HepG2 (cell line): ENCODE data around the gene RPRML. TPM values are rescaled to one million over a fixed set of nuclear protein-coding genes. Genes with fewer than 3 reads are reported as not detected.
A peak's percentile ranks its signal among the peaks of the same experiment; 100 is the strongest.
"Not testable (repeated sequence)": the region's sequence is repeated elsewhere in the genome, so short reads cannot be mapped to it uniquely, and the experiment has no call there.

ENCODE experiments used
- ATAC-seq: fragments of 200-7000 bp; cut with Tn5 transposase; 3 replicates; pipeline ENCODE4 v1.9.1; 2020; ENCODE audit warnings: mild to moderate bottlenecking, moderate library complexity
- BruUV-seq: library from RNA; stranded (reverse); fragments of 400-500 nt; replicated peaks from 2 replicates; lab custom pipeline; 2021; lab: Mats Ljungman, UMichigan
- CTCF ChIA-PET: fragments of 300-600 bp; formaldehyde crosslinking; extraction: SDS; loops from one replicate; lab custom pipeline; 2021; ENCODE audit warnings: low total read pairs, inconsistent platforms, low intra/inter-chr PET ratio; lab: Yijun Ruan, JAX
- POLR2A ChIA-PET: fragments of 350-600 bp; sonication (Branson Sonifier 250); formaldehyde crosslinking; loops from one replicate; lab custom pipeline; 2020; ENCODE audit warnings: antibody characterized with exemption, inconsistent platforms; lab: Yijun Ruan, JAX
- DNase-seq: peaks from one replicate; pipeline ENCODE4 v3.0.0-alpha.2; 2015; ENCODE audit warnings: low spot score
- FAIRE-seq: peaks from 3 replicates; lab custom pipeline; 2011; peaks lifted over from hg19 to GRCh38; lab: Jason Lieb, UNC
- H2AFZ ChIP-seq: one replicate; pipeline ENCODE4 v1.6.1; 2011; ENCODE audit warnings: low read length, inconsistent platforms
- H3K27ac ChIP-seq: fragments of 300-600 bp; 3 replicates; pipeline ENCODE4 v1.8.0; 2011; ENCODE audit warnings: mixed run types, mild to moderate bottlenecking, mixed read lengths, low read length, inconsistent platforms; ENCODE audit not compliant: insufficient read depth; ENCODE audit errors: extremely low read length
- H3K27me3 ChIP-seq, 2 experiments: fragments of 200-600 bp in 1 of 2; 2 replicates in 1 of 2; 3 replicates in 1 of 2; pipeline versions ENCODE4 v1.6.0 to v1.8.0; 2011; ENCODE audit warnings: low read length in 2 of 2, mild to moderate bottlenecking in 2 of 2, moderate library complexity in 2 of 2, inconsistent platforms in 1 of 2; ENCODE audit not compliant: insufficient read depth in 2 of 2, control insufficient read depth in 1 of 2
- H3K36me3 ChIP-seq, 2 experiments: fragments of 200-600 bp in 1 of 2; replicated peaks in 1 of 2; 2 replicates in 1 of 2; 3 replicates in 1 of 2; pipeline versions ENCODE4 v1.5.1 to v1.8.0; 2011; ENCODE audit warnings: low read length in 2 of 2, inconsistent platforms in 1 of 2; ENCODE audit not compliant: insufficient read depth in 2 of 2, control insufficient read depth in 1 of 2
- H3K4me1 ChIP-seq: 2 replicates; pipeline ENCODE4 v1.5.1; 2012; ENCODE audit warnings: low read length, inconsistent platforms; ENCODE audit not compliant: insufficient read depth
- H3K4me2 ChIP-seq: 2 replicates; pipeline ENCODE4 v1.6.0; 2011; ENCODE audit warnings: low read depth, low read length, inconsistent platforms
- H3K4me3 ChIP-seq, 3 experiments: fragments of 200-600 bp in 1 of 3; sonication (generic), shearing (Covaris generic) in 1 of 3; replicated peaks in 1 of 3; 2 replicates each; pipeline ENCODE4 v1.5.1; 2011 to 2016; ENCODE audit warnings: low read length in 3 of 3, inconsistent platforms in 2 of 3, low read depth in 2 of 3, mild to moderate bottlenecking in 2 of 3, control low read depth in 1 of 3, mixed read lengths in 1 of 3; ENCODE audit not compliant: insufficient read depth in 1 of 3
- H3K79me2 ChIP-seq: one replicate; pipeline ENCODE4 v1.6.1; 2011; ENCODE audit warnings: low read length, inconsistent platforms; ENCODE audit not compliant: insufficient read depth
- H3K9ac ChIP-seq: 2 replicates; pipeline ENCODE4 v1.6.0; 2011; ENCODE audit warnings: mild to moderate bottlenecking, low read depth, low read length, inconsistent platforms; ENCODE audit not compliant: insufficient read depth
- H3K9me3 ChIP-seq: 2 replicates; pipeline ENCODE4 v1.5.1; 2012; ENCODE audit warnings: mild to moderate bottlenecking, low read length
- H4K20me1 ChIP-seq: 2 replicates; pipeline ENCODE4 v1.6.0; 2011; ENCODE audit warnings: inconsistent platforms, mild to moderate bottlenecking, low read length, moderate library complexity; ENCODE audit not compliant: insufficient read depth
- MTF2 ChIP-seq: sonication (generic); formaldehyde crosslinking; IDR thresholded peaks from 2 replicates; pipeline ENCODE4 v1.5.0; 2020; ENCODE audit warnings: missing genetic modification reagents, borderline replicate concordance
- ZNF7 ChIP-seq: IDR thresholded peaks from 2 replicates; pipeline ENCODE4 v1.6.1; 2016; ENCODE audit warnings: missing biosample characterization, missing genetic modification reagents
- ZNF724P ChIP-seq: sonication (generic); formaldehyde crosslinking; IDR thresholded peaks from 2 replicates; pipeline ENCODE4 v1.8.0; 2022; ENCODE audit warnings: missing genetic modification reagents, borderline replicate concordance
- ZNF746 ChIP-seq: sonication (generic); formaldehyde crosslinking; IDR thresholded peaks from 2 replicates; pipeline ENCODE4 v1.8.0; 2022; ENCODE audit warnings: mild to moderate bottlenecking, missing genetic modification reagents
- WGBS: methylation state at CpG from one replicate; pipeline ENCODE4 v1.1.6; 2017; ENCODE audit warnings: low lambda C conversion rate; 5-methylcytosine and 5-hydroxymethylcytosine counted together
- in situ Hi-C: cut with HindIII; loops from 2 replicates; pipeline ENCODE4 v1.10.0; 2017; ENCODE audit warnings: low pct_unique_long_range_greater_than_20kb; ENCODE audit not compliant: extremely low pct_ligation_motif_present
- intact Hi-C: fragments of 100-400 bp; cut with micrococcal nuclease; formaldehyde crosslinking; loops from one replicate; pipeline ENCODE4 v1.10.0; 2022; ENCODE audit not compliant: unreplicated experiment
- polyA plus RNA-seq, 8 experiments: library from polyadenylated mRNA; depleted of rRNA in 3 of 8; stranded (reverse) in 7 of 8; unstranded in 1 of 8; fragments of >200 nt; fragmentation: Illumina TruSeq in 4 of 8; extraction: Trizol in 4 of 8; gene quantifications; 2 replicates each; pipeline versions ENCODE4 v1.2.1 to v1.2.3, GENCODE V29; 2011 to 2016; ENCODE audit warnings: low read depth in 4 of 8, missing spikeins in 1 of 8, mixed read lengths in 1 of 8; ENCODE audit not compliant: insufficient read depth in 1 of 8
- total RNA-seq, 5 experiments: library from RNA; depleted of rRNA; stranded (reverse); fragments of >200 nt; fragmentation: Illumina TruSeq; extraction: Trizol; gene quantifications; 2 replicates each; pipeline ENCODE4 v1.2.3, GENCODE V29; 2016; ENCODE audit warnings: low read depth in 1 of 5

RPRML gene
- total and polyA plus RNA-seq, 2 of the 13 experiments (the other 11 are each of a cell fraction or from before 2014, with no cell fraction given), result not detected

- Histone ChIP-seq H3K27ac (no peak overlapping the region), H3K9me3 (no peaks in the 10 kb centered on the region), H3K4me1 (no peaks in the 10 kb centered on the region), H3K36me3 (peaks cover 5 to 7% of the 10 kb centered on the region in 2 experiments; a peak in 4 of 5 replicates), H3K79me2 (no peaks in the 10 kb centered on the region), H2AFZ (no peak overlapping the region), H3K4me3 (no peak overlapping the region), H3K27me3 (no peaks in the 10 kb centered on the region), H3K4me2 (no peak overlapping the region), H3K9ac (no peak overlapping the region), H4K20me1 (no peaks in the 10 kb centered on the region; the same call in 1 of the 2 replicates)
- POLR2A ChIA-PET, result interaction anchor here (1.1 kb wide), 1 partner anchor 17 kb away, joined by 4 read pairs; no protein-coding TSS in a partner anchor
- in situ Hi-C loops, result no loop called here
- intact Hi-C loops, result no loop called here
- CTCF ChIA-PET, result no interaction called here
- TF ChIP-seq MTF2 (CRISPR knock-in tag), result no peak
- peak; percentile 94 for TF ChIP-seq ZNF7 (CRISPR knock-in tag)
- TF ChIP-seq ZNF746 (CRISPR knock-in tag), result no peak
- DNase-seq (no peak), FAIRE-seq (no peak), ATAC-seq (no peak)
- 45% methylated on average over 2 of the region's 2 CpGs for WGBS
- BruUV-seq, result TSS peak; percentile 6
Measured at GRCh38 chr17:46960152-46960551, 18.9 kb downstream of the RPRML start.

GRCh38 chr17:46958041-46958591 lies 20.9 kb downstream of the RPRML start:
- intact Hi-C loops (no loop called here), in situ Hi-C loops (no loop called here)

GRCh38 chr17:46953191-46953590 lies 25.9 kb downstream of the RPRML start:
- H3K4me1 ChIP-seq, H3K9ac ChIP-seq, DNase-seq, H3K27ac ChIP-seq, H3K9me3 ChIP-seq, ATAC-seq, CTCF ChIA-PET, BruUV-seq, in situ Hi-C loops, POLR2A ChIA-PET, H3K4me2 ChIP-seq, H3K4me3 ChIP-seq, H3K27me3 ChIP-seq, H4K20me1 ChIP-seq, H3K79me2 ChIP-seq, H2AFZ ChIP-seq, FAIRE-seq, intact Hi-C loops: not testable (repeated sequence)
- 91% methylated on average over 2 of the region's 4 CpGs for WGBS
- H3K36me3 ChIP-seq, result peaks cover 7 to 12% of the 10 kb centered on the region in 2 experiments; a peak in 4 of 5 replicates

More at GRCh38 chr17:46958041-46958591, 20.9 kb downstream of the RPRML start:
- no peak overlapping the region for H3K4me3 ChIP-seq
- TF ChIP-seq ZNF724P, result no peak
- TF ChIP-seq, all 625 proteins: peak for 0
- Histone ChIP-seq H3K27ac (no peak overlapping the region), H3K9ac (no peak overlapping the region), H3K27me3 (no peaks in the 10 kb centered on the region), H3K36me3 (peaks cover 5 to 7% of the 10 kb centered on the region in 2 experiments; a peak in 4 of 5 replicates), H4K20me1 (no peaks in the 10 kb centered on the region), H3K4me1 (no peaks in the 10 kb centered on the region), H2AFZ (no peak overlapping the region), H3K9me3 (no peaks in the 10 kb centered on the region), H3K4me2 (no peak overlapping the region), H3K79me2 (no peaks in the 10 kb centered on the region)
- ChIA-PET CTCF (no interaction called here), POLR2A (no interaction called here)
- FAIRE-seq (no peak), DNase-seq (no peak), ATAC-seq (no peak)
- no TSS peak for BruUV-seq
- 92% methylated on average over 8 of the region's 8 CpGs for WGBS
